HUDEP-2 (cell line): ENCODE measurements around the gene PTPRN2.

Experiments
- DNase-seq, 76 experiments: peaks; one replicate each; lab custom pipeline; 2025; ENCODE audit not compliant: unreplicated experiment in 76 of 76; lab: John Stamatoyannopoulos, UW

Gene PTPRN2

DNA sequence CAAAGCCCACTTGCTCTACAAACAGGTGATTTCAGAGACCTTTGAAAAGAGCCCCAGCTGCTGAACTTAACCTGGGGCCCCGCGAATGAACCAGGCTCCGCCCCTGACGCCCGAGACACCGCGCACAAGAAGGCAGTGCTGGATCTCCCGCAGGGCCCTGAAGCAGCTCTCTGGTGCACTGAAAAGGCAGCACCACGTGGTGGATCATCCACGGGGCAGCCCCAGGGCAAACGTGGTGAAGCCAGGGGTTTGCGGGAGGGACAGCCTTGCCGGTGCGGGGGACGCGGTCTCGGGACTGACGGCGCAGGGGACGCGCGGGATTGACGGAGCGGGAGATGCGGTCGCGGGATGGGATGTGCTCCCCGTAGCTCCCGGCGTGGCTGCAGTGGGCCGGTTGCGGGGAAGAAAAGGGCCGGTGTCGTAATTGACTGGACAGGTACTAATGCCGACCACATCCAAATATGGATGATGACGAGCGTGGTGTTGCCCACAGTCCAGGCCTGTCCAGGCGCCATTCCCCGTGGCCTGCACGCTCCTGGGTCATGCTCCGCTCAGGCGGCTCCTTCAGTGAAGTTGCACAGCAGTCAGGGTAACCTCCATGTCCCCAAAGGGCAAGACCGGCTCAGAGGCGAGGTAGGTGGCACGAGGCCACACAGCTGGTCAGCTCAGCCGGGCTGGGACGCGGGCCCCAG, 829.7 kb downstream of the PTPRN2 start:
- no peak for DNase-seq

GRCh38 chr7:157757211-157757610, 830.4 kb downstream of the PTPRN2 start:
- no peak for DNase-seq

DNA sequence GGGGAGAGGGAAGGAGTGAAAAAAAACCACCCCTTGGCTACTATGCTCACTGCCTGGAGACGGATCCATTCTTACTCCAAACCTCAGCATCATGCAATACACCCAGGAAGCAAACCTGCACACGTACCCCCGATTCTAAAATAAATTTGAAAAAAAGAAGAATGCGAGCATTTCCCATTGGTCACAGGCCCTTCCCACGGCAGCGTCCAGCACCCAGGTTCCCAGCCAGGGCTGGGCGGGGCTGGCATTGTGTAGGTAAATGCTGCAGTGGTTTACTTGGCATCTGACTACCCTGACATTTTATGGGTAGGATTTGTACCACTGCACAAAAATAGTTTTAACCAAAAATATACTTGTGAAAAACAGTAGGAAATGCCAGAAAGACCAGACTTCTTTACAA, 831.9 kb downstream of the PTPRN2 start:
- DNase-seq: no peak

GRCh38 chr7:157754416-157754790, 833.2 kb downstream of the PTPRN2 start:
- DNase-seq: no peak

GRCh38 chr7:157753713-157754415, 833.8 kb downstream of the PTPRN2 start:
- no peak for DNase-seq

DNA sequence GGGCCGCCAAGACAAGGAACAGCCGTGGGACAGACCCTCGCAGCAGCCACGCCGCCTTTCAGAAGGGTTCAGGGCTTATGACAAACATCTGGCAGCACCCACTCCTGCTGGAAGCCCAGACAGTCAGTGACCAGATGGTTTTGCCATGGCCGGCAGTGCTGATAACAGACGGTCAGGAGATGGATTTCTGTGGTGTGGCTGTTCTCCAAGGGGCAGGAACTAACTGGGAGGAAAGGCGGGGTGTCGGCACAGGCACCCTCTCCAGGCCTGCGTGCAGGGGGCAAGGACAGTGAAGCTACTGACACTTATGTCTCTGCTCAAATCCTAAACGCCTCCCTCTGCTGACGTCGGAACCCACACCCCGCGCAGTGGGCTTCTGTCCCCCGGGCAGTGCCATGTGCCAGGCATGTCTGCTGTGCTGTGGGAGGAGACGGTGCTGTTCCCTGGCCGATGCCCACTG, 834.8 kb downstream of the PTPRN2 start:
- no peak for DNase-seq

DNA sequence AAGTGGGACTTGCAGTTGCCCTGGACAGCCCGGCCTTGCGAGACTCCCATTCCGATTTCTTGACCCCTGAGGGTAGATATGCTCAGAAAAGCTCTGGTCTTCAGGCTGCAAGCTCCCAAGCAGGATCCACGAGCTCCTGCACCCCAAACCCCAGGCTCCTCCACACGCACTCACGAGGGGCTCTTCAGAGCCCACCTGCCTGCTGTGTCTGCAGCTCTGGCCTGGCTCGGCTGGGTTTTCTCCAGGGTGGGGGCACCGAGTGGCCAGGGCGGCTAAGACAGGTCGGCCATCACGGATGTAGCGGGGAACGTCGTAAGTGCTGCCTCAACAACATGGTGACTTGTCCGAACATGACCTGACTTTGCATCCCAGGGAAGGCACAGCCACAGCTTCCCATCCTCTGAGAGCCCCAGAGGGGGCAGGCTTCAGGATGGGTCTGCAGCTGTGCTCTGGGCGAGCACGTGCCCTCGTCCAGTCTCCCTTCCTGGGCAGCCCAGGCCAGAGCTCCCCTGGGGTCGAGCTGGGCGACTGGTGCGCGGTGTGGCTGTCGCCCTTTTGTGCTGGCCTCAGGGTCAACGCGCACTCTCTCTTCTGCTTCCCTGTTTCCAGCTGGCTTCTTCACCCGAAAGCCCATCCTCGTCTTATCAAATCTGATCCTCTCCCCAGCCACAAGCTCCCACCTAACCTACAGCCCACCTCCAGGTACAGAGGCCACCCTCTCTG, 835.5 kb downstream of the PTPRN2 start:
- no peak for DNase-seq

- no peak for DNase-seq
Observed at GRCh38 chr7:157751406-157751805, 836.2 kb downstream of the PTPRN2 start.

DNA sequence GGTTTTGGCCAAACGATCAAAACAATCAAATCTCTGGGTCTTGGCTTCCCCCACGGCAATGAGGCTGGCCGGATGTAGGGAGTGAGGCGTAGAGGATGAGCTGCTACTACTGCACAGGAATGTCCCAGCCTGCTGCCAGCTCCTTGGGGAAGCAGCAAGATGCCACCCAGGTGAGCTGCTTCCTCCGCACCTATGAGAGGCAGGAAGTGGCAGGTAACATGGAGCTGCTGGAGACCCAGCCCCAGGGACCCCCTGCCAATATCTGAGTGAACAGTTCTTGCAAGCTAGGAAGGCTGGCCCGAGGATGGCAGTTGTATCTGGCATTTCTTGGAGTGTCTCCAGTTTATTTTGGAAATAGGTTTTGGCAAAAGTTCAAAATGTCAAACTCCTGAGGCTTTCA, 837.3 kb downstream of the PTPRN2 start:
- no peak for DNase-seq

DNA sequence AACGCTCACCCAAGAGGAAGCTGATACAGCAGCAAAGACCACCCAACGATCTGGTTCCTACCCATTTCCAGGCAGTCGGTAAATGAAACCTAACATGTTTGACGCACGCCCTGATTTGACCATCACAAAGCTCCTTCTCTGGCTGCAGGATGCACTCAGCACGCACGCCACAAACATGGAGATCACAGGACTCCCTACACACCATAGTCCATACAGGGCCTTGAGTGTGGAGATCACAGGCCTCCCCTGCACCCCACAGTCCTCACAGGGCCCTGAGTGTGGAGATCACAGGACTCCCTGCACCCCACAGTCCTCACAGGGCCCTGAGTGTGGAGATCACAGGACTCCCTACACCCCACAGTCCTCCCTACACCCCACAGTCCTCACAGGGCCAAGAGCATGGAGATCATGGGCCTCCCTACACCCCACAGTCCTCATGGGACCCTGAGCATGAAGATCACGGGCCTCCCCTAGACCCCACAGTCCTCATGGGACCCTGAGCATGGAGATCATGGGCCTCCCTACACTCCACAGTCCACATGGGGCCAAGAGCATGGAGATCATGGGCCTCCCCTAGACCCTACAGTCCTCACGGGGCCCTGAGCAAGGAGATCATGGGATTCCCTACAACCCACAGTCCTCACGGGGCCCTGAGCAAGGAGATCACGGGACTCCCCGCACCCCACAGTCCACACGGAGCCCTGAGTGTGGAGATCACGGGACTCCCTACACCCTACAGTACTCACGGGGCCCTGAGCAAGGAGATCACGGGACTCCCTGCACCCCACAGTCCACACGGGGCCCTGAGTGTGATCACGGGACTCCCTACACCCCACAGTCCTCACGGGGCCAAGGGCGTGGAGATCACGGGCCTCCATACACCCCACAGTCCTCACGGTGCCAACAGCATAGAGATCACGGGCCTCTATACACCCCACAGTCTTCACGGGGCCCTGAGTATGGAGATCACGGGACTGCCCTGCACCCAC, 841.6 kb downstream of the PTPRN2 start:
- DNase-seq: no peak

DNA sequence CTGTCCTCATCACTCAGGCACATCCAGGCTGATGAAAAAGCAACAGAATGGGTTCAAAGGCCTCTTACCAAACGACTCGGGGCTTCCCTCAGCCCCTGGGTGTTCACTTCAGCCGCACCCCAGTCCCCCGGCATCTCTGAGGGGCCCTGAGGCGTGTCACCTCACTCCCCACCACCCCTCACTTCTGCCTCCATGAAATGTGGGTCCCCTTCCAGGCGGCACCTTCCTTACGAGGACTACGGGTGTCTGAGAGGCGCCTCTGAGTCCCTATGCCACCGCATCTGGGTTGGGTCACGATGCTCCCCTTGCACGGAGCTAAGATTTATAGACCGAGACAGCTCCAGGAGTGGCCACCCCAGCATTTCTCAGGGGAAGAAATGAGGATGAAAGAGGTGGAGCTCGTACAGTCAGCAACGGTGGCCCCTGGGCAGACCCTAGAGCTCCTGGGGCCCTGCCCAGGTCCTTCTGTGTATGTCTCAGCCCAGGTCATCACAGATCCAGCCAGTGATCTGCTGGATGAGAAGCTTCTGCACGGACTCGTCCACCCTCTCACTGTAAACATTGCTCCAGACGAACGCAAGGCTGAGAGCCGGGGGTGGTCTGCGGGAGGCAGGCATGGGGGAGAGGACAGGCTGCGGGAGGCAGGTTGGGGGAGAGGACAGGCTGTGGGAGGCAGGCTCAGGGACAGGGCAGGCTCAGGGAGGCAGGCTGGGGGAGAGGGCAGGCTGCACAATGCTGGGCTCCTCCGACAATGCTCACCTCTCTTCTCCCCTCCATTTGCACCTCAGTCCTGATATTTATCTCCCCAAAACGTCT, 842.6 kb downstream of the PTPRN2 start:
- DNase-seq: no peak

GRCh38 chr7:157743781-157744525, 843.7 kb downstream of the PTPRN2 start:
- DNase-seq: no peak

- DNase-seq: no peak
Observed at GRCh38 chr7:157740251-157740798, 847.3 kb downstream of the PTPRN2 start.

DNA sequence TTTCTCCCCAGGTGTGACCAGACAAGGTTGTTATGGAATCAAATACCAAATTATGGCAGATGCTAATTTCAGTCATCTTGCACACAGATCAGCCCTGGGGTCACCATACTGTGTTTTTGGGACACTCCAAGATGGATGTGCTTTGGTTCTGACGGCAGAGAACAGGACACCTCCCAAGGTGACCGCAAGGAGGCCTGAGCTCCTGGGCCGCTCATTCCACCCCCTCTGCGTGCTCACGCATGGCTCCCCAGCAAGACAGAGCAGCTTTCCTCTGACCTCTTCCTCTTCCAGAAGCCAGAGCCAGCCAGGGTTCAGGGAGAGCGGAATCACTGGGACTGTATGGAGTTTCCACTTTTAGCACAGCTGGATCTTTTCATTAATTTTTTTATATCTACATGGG, 848.0 kb downstream of the PTPRN2 start:
- DNase-seq: no peak

GRCh38 chr7:157739031-157739430, 848.6 kb downstream of the PTPRN2 start:
- no peak for DNase-seq

- no peak for DNase-seq
Observed at GRCh38 chr7:157738066-157738460, 849.6 kb downstream of the PTPRN2 start.

DNA sequence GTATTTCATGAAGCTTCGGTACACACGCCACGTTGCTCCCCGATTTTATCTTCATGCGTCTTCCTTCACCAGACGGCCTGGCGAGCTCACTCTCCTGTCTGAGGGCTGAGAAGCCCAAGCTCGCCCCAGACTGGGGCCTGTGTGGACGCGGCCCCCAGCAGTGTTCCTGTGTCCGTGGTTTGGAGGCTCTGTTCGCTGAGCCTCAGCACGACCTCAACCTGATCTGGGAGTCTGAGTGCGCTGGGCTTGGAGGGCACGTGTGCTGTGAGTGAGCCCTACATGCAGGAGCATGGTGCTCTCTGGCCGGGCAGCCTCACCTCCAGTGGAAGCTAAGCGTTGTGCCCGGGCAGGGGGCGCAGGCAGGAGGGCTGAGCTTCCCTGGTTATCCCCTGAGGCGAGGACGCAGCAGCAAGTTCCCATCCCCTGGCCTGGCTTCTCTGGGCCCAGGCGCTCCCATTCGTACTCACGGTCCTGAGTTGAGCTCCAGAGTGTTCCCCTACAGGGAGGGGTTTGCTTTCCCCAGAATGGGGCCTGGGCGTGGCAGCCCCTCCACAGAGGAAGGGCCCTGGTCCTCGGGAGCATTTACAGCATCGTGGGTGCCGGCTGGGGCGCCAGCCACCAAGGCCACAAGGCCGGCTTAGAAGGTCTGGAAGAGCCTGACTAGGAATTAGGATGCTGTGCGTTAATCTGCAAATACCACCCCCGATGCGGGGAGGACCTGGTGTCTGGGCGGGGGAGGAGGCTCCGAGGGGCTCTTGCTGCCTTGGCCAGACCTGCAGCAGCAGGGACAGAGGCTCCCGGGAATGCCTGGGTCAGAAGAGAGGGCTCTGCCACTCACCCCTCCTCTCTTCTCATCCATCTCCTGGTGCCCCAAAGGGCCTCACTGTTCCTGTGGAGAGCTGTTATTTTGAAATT, 850.2 kb downstream of the PTPRN2 start:
- no peak for DNase-seq

DNA sequence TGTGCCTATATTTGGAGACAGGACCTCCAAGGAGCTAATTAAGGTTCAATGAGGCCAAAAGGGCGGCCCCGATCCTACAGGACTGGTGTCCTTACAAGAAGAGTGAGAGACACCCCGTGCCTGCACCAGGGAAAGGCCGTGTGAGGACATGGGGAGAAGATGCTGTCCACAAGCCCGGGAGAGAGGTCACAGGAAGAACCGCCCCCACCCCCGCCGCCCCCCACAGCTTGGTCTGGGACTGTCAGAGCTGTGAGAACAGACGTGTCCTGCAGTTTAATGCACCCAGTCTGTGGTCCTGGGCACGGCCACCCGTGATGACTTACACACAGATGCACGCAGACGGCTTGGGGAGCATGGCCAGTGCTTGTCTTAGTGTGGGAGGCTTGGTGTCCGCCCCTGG, 851.3 kb downstream of the PTPRN2 start:
- no peak for DNase-seq
